OCI-LY7 (cell line): Measurements from ENCODE around the gene PCK1.

Experiments used
- EZH2phosphoT487 ChIP-seq: fragments of 200-600 bp; sonication (generic); IDR thresholded peaks from 2 replicates; pipeline ENCODE4 v1.6.1; 2018; ENCODE audit warnings: low read depth, borderline replicate concordance, mild to moderate bottlenecking, mixed run types, antibody characterized with exemption, low read length, moderate library complexity, mixed read lengths
- TF ChIP-seq, protein P1 (sequence below): fragments of 200-600 bp; sonication (generic); conservative IDR thresholded peaks from 2 replicates; pipeline ENCODE4 v1.5.1; 2014; ENCODE audit warnings: mild to moderate bottlenecking, antibody characterized with exemption, low read length, moderate library complexity, mixed read lengths

DNA sequence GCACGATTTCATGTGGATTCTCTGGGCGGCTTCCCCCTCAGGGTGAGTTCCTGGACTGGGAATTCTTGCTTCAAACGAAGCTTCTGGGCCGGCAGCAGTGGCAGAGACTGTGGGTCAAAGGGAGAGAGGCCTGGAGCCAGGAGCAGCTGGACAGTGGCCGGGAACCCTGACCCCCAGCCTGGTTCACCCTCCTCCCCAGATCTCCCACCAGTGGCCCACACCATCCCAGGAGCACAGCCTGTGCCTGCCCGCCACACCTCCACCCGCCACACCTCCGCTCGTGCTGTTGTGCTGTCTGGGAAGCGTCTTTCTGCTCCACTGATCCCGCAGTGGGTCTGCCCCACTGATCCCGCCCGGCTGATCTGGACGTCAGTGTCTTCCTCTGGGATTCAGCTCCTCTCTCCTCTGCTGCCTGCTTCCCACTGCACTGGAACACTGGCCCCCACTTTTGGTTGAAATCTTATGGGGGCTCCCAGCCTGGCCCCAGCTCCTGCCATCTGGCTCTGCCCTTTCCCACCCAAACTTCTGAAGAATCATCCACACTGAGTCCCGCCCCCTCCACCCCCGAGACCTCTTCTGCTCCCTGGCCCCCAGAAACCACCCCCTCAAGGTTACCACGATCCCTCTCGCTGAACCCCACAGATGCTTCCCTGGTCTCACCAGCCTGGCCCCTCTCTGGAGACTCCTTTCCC is 49.5 kb downstream of the PCK1 start:
- no peak for TF ChIP-seq EZH2phosphoT487
- TF ChIP-seq, protein P1, sequence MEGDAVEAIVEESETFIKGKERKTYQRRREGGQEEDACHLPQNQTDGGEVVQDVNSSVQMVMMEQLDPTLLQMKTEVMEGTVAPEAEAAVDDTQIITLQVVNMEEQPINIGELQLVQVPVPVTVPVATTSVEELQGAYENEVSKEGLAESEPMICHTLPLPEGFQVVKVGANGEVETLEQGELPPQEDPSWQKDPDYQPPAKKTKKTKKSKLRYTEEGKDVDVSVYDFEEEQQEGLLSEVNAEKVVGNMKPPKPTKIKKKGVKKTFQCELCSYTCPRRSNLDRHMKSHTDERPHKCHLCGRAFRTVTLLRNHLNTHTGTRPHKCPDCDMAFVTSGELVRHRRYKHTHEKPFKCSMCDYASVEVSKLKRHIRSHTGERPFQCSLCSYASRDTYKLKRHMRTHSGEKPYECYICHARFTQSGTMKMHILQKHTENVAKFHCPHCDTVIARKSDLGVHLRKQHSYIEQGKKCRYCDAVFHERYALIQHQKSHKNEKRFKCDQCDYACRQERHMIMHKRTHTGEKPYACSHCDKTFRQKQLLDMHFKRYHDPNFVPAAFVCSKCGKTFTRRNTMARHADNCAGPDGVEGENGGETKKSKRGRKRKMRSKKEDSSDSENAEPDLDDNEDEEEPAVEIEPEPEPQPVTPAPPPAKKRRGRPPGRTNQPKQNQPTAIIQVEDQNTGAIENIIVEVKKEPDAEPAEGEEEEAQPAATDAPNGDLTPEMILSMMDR = no peak
